BE2C (cell line): ENCODE measurements around the gene MOG.

ENCODE experiments used
- DNase-seq: peaks from one replicate; pipeline ENCODE4 v3.0.0-alpha.2; 2020
- H3K27me3 ChIP-seq: fragments of 250-450 bp; sonication (Bioruptor Pico); 2 replicates; pipeline ENCODE4 v1.5.1; 2020; ENCODE audit warnings: mild to moderate bottlenecking
- H3K36me3 ChIP-seq: fragments of 250-450 bp; sonication (Bioruptor Pico); 2 replicates; pipeline ENCODE4 v1.5.1; 2020; ENCODE audit warnings: mild to moderate bottlenecking
- H3K4me1 ChIP-seq: fragments of 250-450 bp; sonication (Bioruptor Pico); 2 replicates; pipeline ENCODE4 v1.5.1; 2020
- H3K4me3 ChIP-seq: 2 replicates; pipeline ENCODE4 v1.5.1; 2011; ENCODE audit warnings: low read depth, low read length
- H3K9me3 ChIP-seq: fragments of 250-450 bp; sonication (Bioruptor Pico); 2 replicates; pipeline ENCODE4 v1.5.1; 2020
- TF ChIP-seq, protein P1 (sequence below): IDR thresholded peaks from 2 replicates; pipeline ENCODE4 v1.5.1; 2012; ENCODE audit warnings: mild to moderate bottlenecking, low read depth, low read length

Gene MOG

DNA sequence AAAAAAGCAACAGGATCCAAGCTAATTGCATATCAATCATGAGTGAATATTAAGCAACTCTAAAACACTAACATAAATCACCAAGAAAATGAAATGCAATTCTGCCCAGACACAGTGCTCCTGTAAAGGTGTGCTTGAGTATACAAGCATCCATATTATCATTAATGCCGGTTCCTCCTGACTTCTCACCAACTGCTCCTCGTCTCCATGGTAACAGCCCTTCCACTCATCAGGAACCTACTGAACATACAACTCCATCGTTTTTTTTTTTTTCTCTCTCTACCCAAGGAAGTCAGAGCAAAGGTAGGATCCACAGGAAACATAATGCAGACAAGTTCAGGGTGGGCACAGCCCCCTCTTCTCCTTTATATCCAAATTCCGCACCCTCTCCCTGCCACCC, 36.3 kb upstream of the MOG start:
- H3K4me3 ChIP-seq = no peak overlapping the region
- H3K36me3 ChIP-seq = no peaks in the 10 kb centered on the region
- no peak for DNase-seq
- TF ChIP-seq, protein P1, sequence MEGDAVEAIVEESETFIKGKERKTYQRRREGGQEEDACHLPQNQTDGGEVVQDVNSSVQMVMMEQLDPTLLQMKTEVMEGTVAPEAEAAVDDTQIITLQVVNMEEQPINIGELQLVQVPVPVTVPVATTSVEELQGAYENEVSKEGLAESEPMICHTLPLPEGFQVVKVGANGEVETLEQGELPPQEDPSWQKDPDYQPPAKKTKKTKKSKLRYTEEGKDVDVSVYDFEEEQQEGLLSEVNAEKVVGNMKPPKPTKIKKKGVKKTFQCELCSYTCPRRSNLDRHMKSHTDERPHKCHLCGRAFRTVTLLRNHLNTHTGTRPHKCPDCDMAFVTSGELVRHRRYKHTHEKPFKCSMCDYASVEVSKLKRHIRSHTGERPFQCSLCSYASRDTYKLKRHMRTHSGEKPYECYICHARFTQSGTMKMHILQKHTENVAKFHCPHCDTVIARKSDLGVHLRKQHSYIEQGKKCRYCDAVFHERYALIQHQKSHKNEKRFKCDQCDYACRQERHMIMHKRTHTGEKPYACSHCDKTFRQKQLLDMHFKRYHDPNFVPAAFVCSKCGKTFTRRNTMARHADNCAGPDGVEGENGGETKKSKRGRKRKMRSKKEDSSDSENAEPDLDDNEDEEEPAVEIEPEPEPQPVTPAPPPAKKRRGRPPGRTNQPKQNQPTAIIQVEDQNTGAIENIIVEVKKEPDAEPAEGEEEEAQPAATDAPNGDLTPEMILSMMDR = no peak
- no peaks in the 10 kb centered on the region for H3K27me3 ChIP-seq
- H3K9me3 ChIP-seq = no peaks in the 10 kb centered on the region
- no peaks in the 10 kb centered on the region for H3K4me1 ChIP-seq

DNA sequence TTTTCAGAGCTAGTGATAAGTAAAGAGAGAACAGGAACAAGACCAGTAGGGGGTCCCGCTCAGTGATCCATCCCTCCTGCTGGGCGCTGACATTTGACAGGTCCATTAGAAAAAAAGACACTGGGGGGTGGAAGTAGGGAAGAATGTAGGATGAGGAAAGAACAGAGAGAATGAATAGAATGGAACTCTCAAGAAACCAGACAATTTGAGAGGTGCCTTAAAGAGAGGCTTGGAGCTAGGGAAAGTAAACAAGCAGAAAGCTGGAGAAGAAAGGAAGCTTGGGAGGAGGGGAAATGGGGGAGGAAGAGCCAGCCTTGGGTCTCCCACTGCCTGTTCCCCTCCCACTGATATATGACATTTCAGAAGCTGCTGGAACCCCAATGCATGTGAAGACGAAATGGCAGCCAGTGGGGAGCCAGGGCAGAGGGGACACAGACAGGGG, 32.4 kb upstream of the MOG start:
- DNase-seq = no peak
- TF ChIP-seq, protein P1 = no peak
- peaks cover 3% of the 10 kb centered on the region; the same call in 1 of the 2 replicates for H3K4me1 ChIP-seq
- H3K9me3 ChIP-seq = no peaks in the 10 kb centered on the region
- H3K27me3 ChIP-seq = peaks cover 2% of the 10 kb centered on the region; the same call in 1 of the 2 replicates
- no peak overlapping the region for H3K4me3 ChIP-seq
- no peaks in the 10 kb centered on the region for H3K36me3 ChIP-seq

DNA sequence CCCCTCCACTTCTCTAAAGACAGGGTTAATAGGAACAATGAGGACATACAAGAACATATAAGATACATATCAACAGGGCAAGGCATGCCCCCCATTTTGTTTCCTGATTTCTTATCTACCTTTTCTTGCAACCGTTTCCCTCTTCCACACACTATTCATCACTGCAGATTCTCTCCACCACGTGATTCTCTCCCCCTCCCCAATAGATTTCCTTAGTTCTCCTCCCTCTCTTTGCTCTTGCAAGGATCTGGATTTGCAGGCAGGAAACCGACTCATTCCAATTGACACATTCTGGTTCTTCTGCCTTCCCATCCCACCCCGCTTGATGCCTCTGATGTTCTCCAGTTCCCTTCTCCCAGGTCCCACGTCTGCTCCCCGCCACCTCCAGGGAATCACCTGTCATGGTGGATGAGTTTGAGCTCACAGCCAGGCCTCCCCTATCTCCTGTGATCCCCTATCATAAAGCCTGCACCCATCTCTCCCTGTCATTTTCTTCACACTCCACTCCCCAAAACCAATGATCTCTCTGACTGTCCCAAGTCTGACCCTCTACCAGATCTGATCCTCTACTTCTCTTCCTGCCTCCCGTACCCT, 31.5 kb upstream of the MOG start:
- Histone ChIP-seq H3K4me1 (peaks cover 3% of the 10 kb centered on the region; the same call in 1 of the 2 replicates), H3K9me3 (no peaks in the 10 kb centered on the region), H3K4me3 (no peak overlapping the region), H3K27me3 (peaks cover 2% of the 10 kb centered on the region; the same call in 1 of the 2 replicates), H3K36me3 (no peaks in the 10 kb centered on the region)
- no peak for DNase-seq
- TF ChIP-seq, protein P1 = no peak

DNA sequence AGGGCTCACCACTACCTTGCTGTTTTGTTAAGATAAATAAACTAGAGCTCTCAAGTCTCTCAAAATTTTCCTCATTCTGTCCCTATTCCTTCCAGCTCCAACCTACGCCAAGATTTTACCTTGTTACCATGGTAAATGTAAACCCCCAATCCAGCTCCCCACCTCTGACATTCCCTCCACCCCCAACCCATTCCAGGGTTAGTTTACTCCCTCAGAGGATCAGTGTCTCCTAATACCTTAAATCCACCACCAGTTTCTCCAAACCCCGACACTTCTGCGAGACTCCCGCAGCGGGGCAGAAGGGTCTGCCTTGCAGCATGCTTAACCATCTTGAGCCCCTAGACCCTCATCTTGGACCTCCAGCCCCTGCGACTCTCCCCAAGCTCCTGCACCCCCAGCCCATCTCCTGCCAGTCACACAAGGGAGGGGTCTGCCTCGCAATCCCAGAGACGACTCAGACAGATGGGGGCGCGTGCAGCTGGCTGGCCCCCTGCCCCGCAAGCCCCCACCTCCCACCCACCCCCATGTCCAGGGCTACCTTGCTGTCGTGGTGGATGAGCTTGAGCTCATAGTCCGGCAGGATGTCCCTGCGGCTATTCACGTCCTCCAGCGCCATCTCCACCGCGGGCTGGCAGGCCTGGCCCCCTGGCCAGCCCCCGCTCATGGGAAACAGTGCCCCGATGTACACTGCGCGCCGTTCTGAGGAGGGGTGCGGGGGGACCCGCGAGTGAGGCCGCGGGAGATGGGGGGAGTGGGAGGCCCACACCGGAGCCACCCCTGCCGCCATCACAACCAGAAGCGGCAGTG, 29.7 kb upstream of the MOG start:
- DNase-seq = no peak
- peak overlapping the region; percentile 56 for H3K4me3 ChIP-seq
- TF ChIP-seq, protein P1 = no peak
- peaks cover 2% of the 10 kb centered on the region; the same call in 1 of the 2 replicates for H3K27me3 ChIP-seq
- H3K36me3 ChIP-seq = no peaks in the 10 kb centered on the region
- H3K4me1 ChIP-seq = peaks cover 3% of the 10 kb centered on the region; the same call in 1 of the 2 replicates
- H3K9me3 ChIP-seq = no peaks in the 10 kb centered on the region

DNA sequence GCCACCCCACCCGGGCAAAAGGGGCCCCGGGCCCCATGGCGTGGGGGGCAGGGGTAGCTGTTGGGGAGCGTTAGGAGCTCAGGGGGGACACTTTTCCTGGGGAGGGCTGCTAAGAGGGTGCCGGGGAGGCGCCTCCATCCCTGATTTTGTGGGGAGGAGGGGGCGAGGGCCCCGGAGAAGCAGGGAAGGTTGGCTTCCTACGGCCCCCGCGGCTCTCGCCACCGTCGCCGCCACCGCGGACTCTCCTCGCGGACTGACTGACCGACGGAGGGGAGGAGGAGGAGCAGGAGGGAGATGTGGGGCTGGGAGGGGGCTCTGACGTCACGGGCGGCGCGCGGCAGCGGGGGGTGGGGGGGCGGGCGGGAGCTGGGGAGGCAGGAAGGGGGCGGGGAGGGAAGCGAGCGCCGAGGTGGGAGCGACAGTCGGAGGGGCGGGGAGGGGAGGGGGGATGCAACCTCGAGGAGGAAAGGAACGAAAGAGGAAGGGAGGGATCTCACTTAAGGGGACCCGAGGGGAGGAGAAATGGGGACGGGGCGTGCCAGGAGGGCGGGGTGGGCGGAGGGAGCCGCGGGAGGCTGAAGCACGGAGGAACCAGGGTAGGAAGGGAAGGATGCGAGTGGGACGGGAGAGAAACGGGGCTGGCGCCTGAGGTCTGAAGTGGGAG, 29.0 kb upstream of the MOG start:
- H3K27me3 ChIP-seq = peaks cover 2% of the 10 kb centered on the region; the same call in 1 of the 2 replicates
- no peaks in the 10 kb centered on the region for H3K9me3 ChIP-seq
- H3K4me1 ChIP-seq = peaks cover 3% of the 10 kb centered on the region; the same call in 1 of the 2 replicates
- peak overlapping the region; percentile 73 for H3K4me3 ChIP-seq
- TF ChIP-seq, protein P1 = no peak
- H3K36me3 ChIP-seq = no peaks in the 10 kb centered on the region
- DNase-seq = peak; percentile 88
